ENCODE measurements around the gene ZNF397. TPM values are rescaled to one million over a fixed set of nuclear protein-coding genes. Genes with fewer than 3 reads are reported as not detected.
"Not testable (repeated sequence)": the region's sequence is repeated elsewhere in the genome, so short reads cannot be mapped to it uniquely, and the experiment has no call there.

ZNF397 gene
- total RNA-seq = 18.0 TPM
- long read RNA-seq, full-length matches to known transcripts = 9 of 20 reads
- long read RNA-seq, partial matches to known transcripts = 0 of 20 reads
- long read RNA-seq, other reads (novel, unspliced or antisense) = 11 of 20 reads

DNA sequence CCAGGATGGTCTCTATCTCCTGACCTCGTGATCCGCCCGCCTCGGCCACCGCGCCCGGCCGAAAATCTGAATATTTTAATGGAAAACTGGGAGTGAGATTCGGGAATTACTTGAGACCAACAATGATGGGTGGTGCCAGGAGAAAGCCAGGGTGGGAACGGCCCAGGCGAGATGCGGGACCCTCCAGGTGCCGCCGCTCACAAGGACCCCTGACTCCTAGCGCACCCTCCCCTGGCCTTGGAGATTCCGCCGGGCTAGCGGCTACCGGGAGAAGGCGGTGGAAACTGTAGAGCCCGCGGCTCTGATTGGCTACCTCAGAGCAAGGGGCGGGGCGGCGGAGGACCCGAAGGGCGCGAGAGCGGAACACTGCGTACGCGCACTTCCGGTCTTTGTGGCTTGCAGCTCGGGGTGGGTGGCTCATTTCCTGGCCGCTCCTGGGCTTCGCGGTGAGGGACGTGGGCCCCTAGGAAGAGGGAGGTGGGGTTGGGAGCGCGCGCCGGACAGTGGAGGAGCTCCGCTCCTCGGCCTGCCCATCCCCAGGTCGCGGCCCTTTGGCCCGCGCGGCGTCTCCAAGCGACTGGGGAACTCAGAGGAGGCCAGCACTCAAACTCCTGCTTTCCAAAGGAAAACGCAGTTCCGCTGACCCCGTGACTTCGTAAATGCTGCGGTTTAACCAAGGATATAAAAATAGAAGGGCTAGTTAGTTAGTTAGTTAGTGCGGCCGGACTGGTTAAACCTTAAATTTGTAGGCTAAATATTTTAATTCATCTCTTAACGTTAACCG, at the start of gene ZNF397:
Gene ZNF397, plus strand, starts transcription at position 371 of the 784 bp plus-strand sequence. CDS start 1,437 bp downstream, outside the sequence.
- peak; percentile 99 for DNase-seq (ENCODE audit: low spot score)
- intact Hi-C loops (cut with DNase I) = loop anchor here (2.0 to 10.0 kb wide), 5 partner anchors 26 to 731 kb away; partner anchors contain the start of genes RMP24, ZNF24 and ZSCAN30

DNA sequence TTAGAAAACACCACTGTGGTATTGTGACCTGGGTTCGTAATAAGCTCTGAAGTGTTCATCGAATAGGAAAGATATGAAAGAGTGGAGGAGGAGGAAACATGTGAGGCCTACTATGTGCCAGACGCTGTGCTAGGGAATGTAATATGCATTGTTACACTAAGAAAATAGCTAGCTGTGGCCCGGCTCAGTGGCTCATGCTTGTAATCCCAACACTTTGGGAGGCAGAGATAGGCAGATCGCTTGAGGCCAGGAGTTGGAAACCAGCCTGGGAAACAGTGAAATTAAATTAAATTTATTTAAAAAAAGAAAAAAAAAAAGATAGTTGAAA, 49.2 kb upstream of the ZNF397 start:
- no peak for DNase-seq (ENCODE audit: low spot score)
- intact Hi-C loops (cut with DNase I) = no loop called here

DNA sequence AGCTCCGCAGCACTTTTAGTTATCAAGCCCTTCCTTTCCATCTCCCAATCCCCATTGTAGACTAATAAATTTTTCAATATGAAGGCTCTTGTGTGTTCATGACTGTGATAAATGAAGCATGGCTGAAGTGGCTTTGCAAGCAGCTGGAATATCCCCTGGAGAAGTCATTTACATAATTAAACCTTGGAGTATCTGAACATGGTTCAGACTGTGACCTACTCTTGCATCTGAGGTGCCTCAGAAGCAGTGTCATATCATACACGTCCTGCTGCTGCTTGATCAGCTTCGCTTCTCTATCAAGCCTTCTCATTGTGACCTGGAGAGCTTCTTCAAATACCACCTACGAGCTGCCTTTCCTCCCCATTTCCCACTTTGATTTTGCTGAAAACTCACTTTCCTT, 48.4 kb upstream of the ZNF397 start:
- intact Hi-C loops (cut with DNase I) = no loop called here
- no peak for DNase-seq (ENCODE audit: low spot score)

DNA sequence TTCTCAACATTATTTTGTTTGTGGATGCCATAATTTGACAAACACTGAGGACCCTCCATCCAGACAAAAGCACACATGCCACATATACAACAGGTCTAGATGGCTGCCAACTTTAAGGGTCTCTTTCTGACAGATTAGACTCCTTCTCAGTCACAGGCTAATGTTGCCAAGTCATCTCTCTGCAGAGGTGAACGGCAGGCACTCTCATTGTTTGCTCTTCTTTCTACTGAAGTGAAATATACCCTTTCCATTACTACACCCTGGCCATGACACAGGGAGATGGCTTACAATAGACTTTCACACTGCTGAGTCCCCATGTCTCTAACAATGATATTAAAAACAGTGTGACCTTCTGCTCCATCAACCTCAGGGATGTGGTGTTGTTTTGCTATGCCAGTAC, 47.5 kb upstream of the ZNF397 start:
- intact Hi-C loops (cut with DNase I) = no loop called here
- DNase-seq (ENCODE audit: low spot score) = no peak

DNA sequence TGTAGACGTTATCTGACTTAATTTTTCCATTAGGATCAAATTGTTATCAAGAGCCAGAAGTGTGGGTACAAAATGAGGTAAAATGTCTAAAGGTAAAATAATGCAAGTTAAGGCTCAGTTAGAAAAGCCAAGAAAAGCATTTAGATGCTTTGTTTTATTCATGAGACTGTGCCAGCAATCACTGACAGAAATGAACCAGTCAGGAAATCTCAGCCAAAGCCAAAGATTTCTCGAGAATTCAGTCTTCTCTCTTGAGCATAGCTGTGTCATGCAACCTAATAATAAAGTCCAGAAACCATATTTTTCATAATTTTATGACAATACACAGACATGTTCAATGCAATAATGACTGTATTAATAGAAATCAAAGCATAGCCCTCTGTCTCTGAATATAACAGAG, 43.5 kb upstream of the ZNF397 start:
- no peak for DNase-seq (ENCODE audit: low spot score)
- intact Hi-C loops (cut with DNase I) = no loop called here

DNA sequence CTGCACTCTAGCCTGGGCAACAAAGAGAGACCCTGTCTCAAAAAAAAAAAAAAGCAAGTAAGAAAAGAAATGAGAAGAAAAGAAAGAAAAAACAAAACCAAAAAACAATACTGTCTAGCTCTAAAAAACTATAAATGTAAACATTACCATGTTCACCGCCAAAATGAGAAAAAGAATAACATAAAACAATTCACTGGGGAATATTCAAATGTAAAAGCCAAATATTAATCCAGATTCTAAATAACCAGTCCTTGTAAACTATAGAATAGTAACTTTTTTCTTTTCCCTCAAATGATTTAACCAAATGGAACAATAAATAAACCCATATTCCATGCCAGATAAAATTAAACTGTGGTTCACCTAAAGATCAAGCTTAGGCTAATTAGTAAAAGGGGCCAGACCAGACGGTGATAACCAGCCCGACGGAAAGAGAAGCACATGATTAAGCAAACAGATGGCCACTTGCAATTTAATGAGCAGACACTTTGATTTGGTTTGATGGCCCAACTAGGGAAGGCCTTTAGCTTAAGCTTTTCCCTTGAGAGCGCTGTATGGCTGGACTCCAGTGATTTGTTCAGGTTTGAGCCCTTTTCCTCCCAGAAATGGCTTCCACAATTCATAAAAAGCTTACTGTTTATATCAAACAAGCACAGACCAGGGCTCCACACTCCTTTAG, 39.4 kb upstream of the ZNF397 start:
- DNase-seq (ENCODE audit: low spot score) = no peak
- intact Hi-C loops (cut with DNase I) = no loop called here

DNA sequence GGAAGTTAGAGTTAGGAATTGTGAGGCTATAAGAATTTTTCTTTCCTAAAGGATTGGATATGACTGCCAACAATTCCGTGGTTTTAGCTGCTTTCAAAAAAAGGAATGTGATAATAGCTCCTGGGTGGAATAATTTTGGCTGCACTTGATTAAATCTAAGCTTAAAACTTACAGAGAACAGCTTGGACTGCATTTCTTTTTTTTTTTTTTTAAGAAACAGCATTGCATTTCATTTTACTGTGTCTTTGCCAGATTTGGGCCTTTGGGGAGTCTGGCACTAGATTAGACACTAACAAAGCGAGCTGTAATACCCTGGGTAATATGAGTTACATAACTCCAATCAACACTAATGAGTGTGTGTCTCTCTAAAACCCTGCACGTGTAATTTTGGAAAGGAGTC, 37.8 kb upstream of the ZNF397 start:
- DNase-seq (ENCODE audit: low spot score) = no peak
- intact Hi-C loops (cut with DNase I) = no loop called here

DNA sequence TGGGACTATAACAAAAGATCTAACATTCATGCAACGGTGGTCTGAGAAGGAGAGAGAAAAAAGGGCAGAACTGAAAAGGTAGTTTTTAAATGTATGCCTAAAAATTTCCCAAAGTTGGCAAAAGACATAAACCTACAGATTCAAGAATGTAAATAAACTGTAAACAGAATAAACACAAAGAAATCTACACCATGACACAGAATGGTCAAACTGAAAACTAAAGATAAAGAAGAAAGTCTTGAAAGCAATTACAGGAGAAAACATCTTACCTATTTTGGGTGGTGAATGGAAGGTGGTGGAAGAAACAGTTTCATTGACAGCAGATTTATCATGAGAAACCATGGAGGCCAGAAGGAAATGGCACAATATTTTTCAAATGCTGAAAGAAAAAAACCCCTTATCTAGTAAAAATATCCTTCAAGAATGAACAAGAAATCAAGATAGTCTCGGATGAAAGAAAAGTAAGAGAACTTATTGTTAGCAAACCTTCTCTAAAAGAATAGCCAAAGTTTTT, 35.6 kb upstream of the ZNF397 start:
- intact Hi-C loops (cut with DNase I) = no loop called here

DNA sequence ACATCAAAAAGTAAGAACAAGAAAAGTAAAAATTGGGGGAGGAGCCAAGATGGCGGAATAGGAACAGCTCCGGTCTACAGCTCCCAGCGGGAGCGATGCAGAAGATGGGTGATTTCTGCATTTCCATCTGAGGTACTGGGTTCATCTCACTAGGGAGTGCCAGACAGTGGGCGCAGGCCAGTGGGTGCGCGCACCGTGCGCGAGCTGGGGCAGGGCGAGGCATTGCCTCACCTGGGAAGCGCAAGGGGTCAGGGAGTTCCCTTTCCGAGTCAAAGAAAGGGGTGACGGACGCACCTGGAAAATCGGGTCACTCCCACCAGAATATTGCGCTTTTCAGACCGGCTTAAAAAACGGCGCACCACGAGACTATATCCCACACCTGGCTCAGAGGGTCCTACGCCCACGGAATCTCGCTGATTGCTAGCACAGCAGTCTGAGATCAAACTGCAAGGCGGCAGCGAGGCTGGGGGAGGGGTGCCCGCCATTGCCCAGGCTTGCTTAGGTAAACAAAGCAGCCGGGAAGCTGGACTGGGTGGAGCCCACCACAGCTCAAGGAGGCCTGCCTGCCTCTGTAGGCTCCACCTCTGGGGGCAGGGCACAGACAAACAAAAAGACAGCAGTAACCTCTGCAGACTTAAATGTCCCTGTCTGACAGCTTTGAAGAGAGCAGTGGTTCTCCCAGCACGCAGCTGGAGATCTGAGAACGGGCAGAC, 34.9 kb upstream of the ZNF397 start:
- intact Hi-C loops (cut with DNase I); DNase-seq (ENCODE audit: low spot score): not testable (repeated sequence)

More for the DNA sequence above, 35.6 kb upstream of the ZNF397 start:
- no peak for DNase-seq (ENCODE audit: low spot score)

DNA sequence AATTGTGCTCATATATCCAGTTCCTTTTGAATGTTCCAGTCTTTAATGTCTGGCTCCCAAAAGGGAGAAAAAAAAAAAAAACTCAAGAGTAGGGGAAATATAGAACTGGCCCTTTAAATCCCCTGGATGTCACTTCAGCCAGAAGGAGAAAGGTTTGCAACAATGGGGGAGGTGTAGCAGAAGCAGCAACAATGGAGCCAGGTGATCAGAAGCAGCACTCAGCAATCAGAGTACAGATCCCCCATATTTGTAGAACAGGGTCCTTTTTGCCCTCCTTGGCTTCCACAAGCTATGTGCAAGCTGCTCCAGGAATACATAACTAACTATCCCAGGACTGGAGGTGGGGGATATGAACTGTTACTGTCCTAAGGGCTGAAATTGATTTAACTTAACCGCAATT, 25.8 kb upstream of the ZNF397 start:
- no peak for DNase-seq (ENCODE audit: low spot score)
- intact Hi-C loops (cut with DNase I) = no loop called here

DNA sequence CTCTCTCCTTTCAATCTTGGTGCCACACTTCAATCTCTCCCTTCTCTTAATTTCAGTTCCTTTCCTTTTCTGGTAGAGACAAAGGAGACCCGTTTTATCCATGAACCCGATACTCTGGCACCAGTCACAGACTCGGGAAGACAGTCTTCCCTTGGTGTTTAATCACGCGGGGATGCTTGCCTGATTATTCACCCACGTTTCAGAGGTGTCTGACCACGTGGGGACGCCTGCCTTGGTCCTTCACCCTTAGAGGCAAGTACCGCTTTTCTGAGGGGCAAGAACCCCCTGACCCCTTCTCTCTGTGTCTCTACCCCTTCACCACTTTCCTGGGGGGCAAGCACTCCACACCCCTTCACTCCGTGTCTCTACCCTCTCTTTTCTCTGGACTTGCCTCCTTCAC, 24.2 kb upstream of the ZNF397 start:
- DNase-seq (ENCODE audit: low spot score); intact Hi-C loops (cut with DNase I): not testable (repeated sequence)

DNA sequence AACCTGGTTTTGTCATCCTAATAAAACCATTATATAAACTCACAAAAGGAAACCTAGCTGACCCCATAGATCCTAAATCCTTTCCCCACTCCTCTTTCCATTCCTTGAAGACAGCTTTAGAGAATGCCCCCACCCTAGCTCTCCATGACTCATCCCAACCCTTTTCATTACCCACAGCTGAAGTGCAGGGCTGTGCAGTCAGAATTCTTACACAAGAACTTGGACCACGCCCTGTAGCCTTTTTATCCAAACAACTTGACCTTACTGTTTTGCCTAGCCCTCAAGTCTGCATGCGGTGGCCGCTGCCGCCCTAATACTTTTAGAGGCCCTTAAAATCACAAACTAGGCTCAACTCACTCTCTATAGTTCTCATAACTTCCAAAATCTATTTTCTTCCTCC, 21.5 kb upstream of the ZNF397 start:
- DNase-seq (ENCODE audit: low spot score); intact Hi-C loops (cut with DNase I): not testable (repeated sequence)

DNA sequence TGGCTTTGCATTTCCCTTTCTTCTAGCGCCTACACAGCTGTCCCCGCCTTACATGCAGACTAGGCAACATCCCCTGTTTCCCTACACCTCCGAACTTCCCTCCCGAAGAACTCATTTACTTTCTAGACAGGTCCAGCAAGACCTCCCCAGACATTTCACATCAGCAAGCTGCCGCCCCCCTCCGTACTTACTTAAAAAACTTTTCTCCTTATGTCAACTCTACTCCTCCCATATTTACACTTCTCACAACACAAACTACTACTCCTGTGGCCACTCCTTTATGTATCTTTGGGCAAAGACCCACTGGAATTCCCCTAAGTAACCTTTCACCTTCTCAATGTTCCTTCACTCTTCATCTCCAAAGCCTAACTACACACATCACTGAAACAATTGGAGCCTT, 20.4 kb upstream of the ZNF397 start:
- intact Hi-C loops (cut with DNase I) = no loop called here
- DNase-seq (ENCODE audit: low spot score) = no peak

DNA sequence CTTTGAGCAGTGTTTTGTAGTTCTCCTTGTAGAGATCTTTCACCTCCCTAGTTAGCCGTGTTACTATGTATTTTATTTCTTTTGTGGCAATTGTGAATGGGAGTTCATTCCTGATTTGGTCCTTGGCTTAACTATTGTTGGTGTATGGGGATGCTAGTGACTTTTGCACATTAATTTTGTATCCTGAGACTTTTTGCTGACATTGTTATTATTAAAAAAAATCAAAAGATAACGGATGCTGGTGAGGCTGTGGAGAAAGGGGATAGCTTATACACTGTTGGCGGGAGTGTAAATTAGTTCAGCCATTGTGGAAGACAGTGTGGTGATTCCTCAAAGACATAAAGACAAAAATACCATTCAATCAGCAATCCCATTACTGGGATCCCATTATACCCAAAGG, 17.0 kb upstream of the ZNF397 start:
- DNase-seq (ENCODE audit: low spot score) = no peak

DNA sequence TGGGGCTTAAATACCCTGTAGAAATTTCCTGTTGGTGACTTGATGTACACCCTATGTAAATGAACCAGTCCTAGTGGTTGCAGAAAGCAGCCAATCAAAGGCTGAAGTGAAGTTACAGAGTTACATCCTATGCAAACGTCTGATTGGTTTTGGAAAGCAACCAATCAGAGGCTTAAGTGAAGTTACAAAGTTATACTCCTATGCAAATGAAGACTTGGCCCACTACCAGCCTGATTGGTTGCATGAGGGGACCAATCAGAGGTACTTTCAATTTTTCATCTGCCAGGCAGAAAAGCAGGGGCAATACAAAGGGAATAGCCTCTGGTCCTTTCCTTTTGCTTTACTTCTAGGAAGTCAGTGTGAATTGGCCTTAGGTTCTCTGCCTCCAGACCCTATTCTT, 13.6 kb upstream of the ZNF397 start:
- intact Hi-C loops (cut with DNase I) = no loop called here
- no peak for DNase-seq (ENCODE audit: low spot score)

More for the DNA sequence above, 17.0 kb upstream of the ZNF397 start:
- intact Hi-C loops (cut with DNase I) = no loop called here

DNA sequence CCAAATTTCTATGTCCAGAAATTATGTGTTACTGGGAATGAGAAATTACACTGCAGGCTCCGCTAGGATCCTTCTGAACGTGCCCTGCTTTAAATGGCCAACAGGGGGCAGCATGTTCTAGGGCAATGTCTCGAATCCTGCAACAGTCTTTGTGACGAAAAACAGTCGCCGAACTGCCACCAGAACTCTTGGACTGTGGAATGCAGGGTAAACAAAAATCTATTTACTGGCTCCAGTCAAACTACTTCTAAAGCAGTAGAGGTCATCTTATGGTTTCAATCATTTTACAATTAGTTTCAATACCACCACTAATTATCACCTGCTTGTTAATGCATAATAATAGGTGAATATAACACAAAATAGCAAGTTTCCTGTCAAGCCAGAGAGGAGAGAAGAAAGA, 9.8 kb upstream of the ZNF397 start:
- DNase-seq (ENCODE audit: low spot score) = peak; percentile 87
- intact Hi-C loops (cut with DNase I) = loop anchor here (5.0 kb wide), 1 partner anchor 121 kb away; no protein-coding TSS in a partner anchor

DNA sequence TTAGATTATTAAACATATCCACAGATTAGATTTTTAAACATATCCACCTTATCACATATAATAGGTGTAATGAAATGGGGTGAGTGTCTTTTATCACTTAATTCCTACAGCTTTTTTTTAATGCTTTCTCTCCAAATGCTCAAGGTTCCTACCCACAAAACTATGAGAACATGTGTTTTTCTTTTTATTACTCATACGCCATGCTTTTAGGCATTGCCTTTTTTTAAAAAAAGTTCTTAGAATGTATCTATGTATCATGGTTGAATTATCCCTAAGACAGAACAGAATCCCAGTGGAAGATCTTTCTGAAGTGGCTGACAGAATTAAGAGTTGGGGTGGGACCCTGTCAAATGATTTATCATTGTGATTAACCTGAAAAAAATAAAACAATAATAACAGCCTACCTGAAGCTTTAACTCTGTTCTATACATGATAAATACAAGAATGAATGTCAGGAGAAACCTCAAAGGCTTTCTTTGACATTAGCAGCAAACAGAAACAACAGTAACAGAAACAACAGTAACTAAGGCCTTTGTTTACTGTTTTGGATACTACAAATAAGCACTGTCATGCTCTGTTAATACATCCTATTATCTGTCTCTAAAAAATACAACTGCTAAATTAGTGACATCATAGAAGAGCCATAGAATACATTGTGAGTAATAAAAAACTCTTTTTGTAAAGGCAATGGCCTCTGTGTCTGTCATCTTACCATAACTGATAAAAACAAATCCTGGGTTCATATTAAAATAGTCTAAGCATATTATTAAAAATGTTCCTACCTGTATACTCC, 4.1 kb upstream of the ZNF397 start:
- DNase-seq (ENCODE audit: low spot score) = no peak
- intact Hi-C loops (cut with DNase I) = no loop called here

DNA sequence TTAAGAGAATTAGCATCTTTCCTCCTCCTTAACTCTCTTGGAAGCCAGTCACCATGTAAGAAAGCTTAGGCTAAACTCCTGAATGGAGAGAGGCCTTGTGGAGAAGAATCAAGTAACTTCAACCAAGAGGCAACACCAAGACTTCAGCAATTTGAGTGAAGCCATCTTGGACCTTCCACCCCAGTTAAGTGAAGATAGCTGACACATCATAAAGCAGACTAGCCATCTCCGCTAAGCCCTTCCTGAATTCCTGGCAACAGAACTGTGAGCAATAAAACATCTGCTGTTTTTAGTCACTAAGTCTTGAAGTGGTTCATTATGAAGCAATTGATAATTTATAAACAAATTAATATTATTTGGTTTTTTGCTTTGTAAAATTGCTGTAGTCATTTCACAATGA, 1.5 kb upstream of the ZNF397 start:
- no peak for DNase-seq (ENCODE audit: low spot score)
- intact Hi-C loops (cut with DNase I) = no loop called here

DNA sequence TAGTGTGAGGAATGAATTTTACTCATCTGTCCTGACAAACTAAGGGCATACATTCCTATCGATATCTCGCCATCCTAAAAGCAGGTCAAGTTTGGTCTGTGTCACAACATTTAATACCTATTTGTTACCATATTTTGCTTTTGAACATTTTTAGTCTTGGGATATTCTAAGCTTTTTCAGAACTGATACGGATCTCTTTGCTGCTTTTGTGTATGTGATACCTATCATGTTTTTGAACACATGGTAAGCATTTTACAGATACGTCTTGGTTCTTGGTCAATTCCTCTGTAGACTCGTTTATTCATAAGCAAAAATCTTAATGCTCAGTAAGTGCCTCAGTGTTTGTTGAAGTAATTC, 592 bp downstream of the ZNF397 start:
- DNase-seq (ENCODE audit: low spot score) = no peak
- intact Hi-C loops (cut with DNase I) = loop anchor here (2.0 to 10.0 kb wide), 5 partner anchors 25 to 731 kb away; partner anchors contain the start of genes RMP24, ZNF24 and ZSCAN30
